ENCODE measurements around the gene CCND1. TPM values are rescaled to one million over a fixed set of nuclear protein-coding genes. Genes with fewer than 3 reads are reported as not detected.

The CCND1 gene
- total RNA-seq, 1 donor from 2014 or later: 112 TPM

- no peak for DNase-seq (ENCODE audit: extremely low spot score in 2 of 2)
Observed at GRCh38 chr11:69682681-69683326, 41.8 kb downstream of the CCND1 start.

GRCh38 chr11:69683764-69684333 lies 42.9 kb downstream of the CCND1 start:
- H3K27me3 ChIP-seq: no peaks in the 10 kb centered on the region
- no peak overlapping the region for H3K27ac ChIP-seq
- no peak for DNase-seq (ENCODE audit: extremely low spot score in 2 of 2)
- intact Hi-C loops (cut with DNase I): no loop called here
- no peaks in the 10 kb centered on the region for H3K9me3 ChIP-seq
- TF ChIP-seq POLR2A (IDR thresholded peaks at IDR 0.05) (no peak), POLR2AphosphoS5 (IDR thresholded peaks at IDR 0.05; ENCODE audit: insufficient read depth in 1 of 2, low read depth in 1 of 2) (no peak), CTCF (IDR thresholded peaks at IDR 0.05) (no peak)
- no peak overlapping the region for H3K4me3 ChIP-seq
- peaks cover 7% of the 10 kb centered on the region for H3K4me1 ChIP-seq
- H3K36me3 ChIP-seq: no peaks in the 10 kb centered on the region

More at GRCh38 chr11:69682681-69683326, 41.8 kb downstream of the CCND1 start:
- no peak overlapping the region for H3K27ac ChIP-seq
- peaks cover 7% of the 10 kb centered on the region for H3K4me1 ChIP-seq
- no peaks in the 10 kb centered on the region for H3K27me3 ChIP-seq
- intact Hi-C loops (cut with DNase I): no loop called here
- H3K9me3 ChIP-seq: no peaks in the 10 kb centered on the region
- TF ChIP-seq POLR2AphosphoS5 (IDR thresholded peaks at IDR 0.05; ENCODE audit: insufficient read depth in 1 of 2, low read depth in 1 of 2) (no peak), POLR2A (IDR thresholded peaks at IDR 0.05) (no peak), CTCF (IDR thresholded peaks at IDR 0.05) (no peak)
- H3K36me3 ChIP-seq: no peaks in the 10 kb centered on the region
- H3K4me3 ChIP-seq: no peak overlapping the region

- Histone ChIP-seq H3K36me3 (no peaks in the 10 kb centered on the region), H3K4me3 (no peak overlapping the region), H3K9me3 (no peaks in the 10 kb centered on the region), H3K27ac (no peak overlapping the region), H3K27me3 (no peaks in the 10 kb centered on the region), H3K4me1 (peaks cover 7% of the 10 kb centered on the region)
- intact Hi-C loops (cut with DNase I): loop anchor here (5.0 kb wide), 1 partner anchor 508 kb away; no protein-coding TSS in a partner anchor
- no peak for DNase-seq (ENCODE audit: extremely low spot score in 2 of 2)
- TF ChIP-seq CTCF (IDR thresholded peaks at IDR 0.05) (no peak), POLR2A (IDR thresholded peaks at IDR 0.05) (no peak), POLR2AphosphoS5 (IDR thresholded peaks at IDR 0.05; ENCODE audit: insufficient read depth in 1 of 2, low read depth in 1 of 2) (no peak)
Observed at GRCh38 chr11:69684651-69685050, 43.7 kb downstream of the CCND1 start.

GRCh38 chr11:69685348-69685747 lies 44.4 kb downstream of the CCND1 start:
- no peaks in the 10 kb centered on the region for H3K36me3 ChIP-seq
- H3K9me3 ChIP-seq: no peaks in the 10 kb centered on the region
- no peak for DNase-seq (ENCODE audit: extremely low spot score in 2 of 2)
- no peaks in the 10 kb centered on the region for H3K27me3 ChIP-seq
- H3K27ac ChIP-seq: no peak overlapping the region
- intact Hi-C loops (cut with DNase I): loop anchor here (5.0 kb wide), 1 partner anchor 507 kb away; no protein-coding TSS in a partner anchor
- peaks cover 7% of the 10 kb centered on the region for H3K4me1 ChIP-seq
- no peak for TF ChIP-seq POLR2AphosphoS5 (IDR thresholded peaks at IDR 0.05; ENCODE audit: insufficient read depth in 1 of 2, low read depth in 1 of 2)
- TF ChIP-seq POLR2A (IDR thresholded peaks at IDR 0.05): no peak
- no peak for TF ChIP-seq CTCF (IDR thresholded peaks at IDR 0.05)
- no peak overlapping the region for H3K4me3 ChIP-seq

- no peak overlapping the region for H3K27ac ChIP-seq
- H3K27me3 ChIP-seq: no peaks in the 10 kb centered on the region
- H3K36me3 ChIP-seq: no peaks in the 10 kb centered on the region
- no peak overlapping the region for H3K4me3 ChIP-seq
- peaks cover 7% of the 10 kb centered on the region for H3K4me1 ChIP-seq
- H3K9me3 ChIP-seq: no peaks in the 10 kb centered on the region
- no peak for DNase-seq (ENCODE audit: extremely low spot score in 2 of 2)
- intact Hi-C loops (cut with DNase I): loop anchor here (5.0 kb wide), 1 partner anchor 506 kb away; no protein-coding TSS in a partner anchor
- no peak for TF ChIP-seq CTCF (IDR thresholded peaks at IDR 0.05)
- no peak for TF ChIP-seq POLR2AphosphoS5 (IDR thresholded peaks at IDR 0.05; ENCODE audit: insufficient read depth in 1 of 2, low read depth in 1 of 2)
- TF ChIP-seq POLR2A (IDR thresholded peaks at IDR 0.05): no peak
Observed at GRCh38 chr11:69686452-69686851, 45.5 kb downstream of the CCND1 start.

All from vagina (tissue), 2 donors.